IMR-90 (cell line): ENCODE results near the gene MYADML2. TPM values are rescaled to one million over a fixed set of nuclear protein-coding genes. Genes with fewer than 3 reads are reported as not detected.

Experiments used
- ATAC-seq: fragments of 200-7000 bp; cut with Tn5 transposase; 2 replicates; pipeline ENCODE4 v1.9.1; 2020; ENCODE audit warnings: low read depth, mild to moderate bottlenecking, moderate library complexity
- BruUV-seq: library from RNA; stranded (reverse); fragments of 400-500 nt; replicated peaks from 2 replicates; lab custom pipeline; 2021; lab: Mats Ljungman, UMichigan
- CTCF ChIA-PET: fragments of 300-600 bp; formaldehyde crosslinking; extraction: SDS; loops from one replicate; lab custom pipeline; 2021; ENCODE audit warnings: antibody characterized with exemption; lab: Yijun Ruan, JAX
- POLR2A ChIA-PET: fragments of 300-600 bp; sonication (Branson Sonifier 250); formaldehyde crosslinking; loops from one replicate; lab custom pipeline; 2022; ENCODE audit warnings: antibody characterized with exemption; ENCODE audit not compliant: unreplicated experiment; lab: Charles Lee
- DNase-seq: peaks from one replicate; pipeline ENCODE4 v3.0.0; 2013
- H2AFZ ChIP-seq: replicated peaks from 2 replicates; pipeline ENCODE3; 2013; ENCODE audit warnings: low read length, mild to moderate bottlenecking; ENCODE audit not compliant: poor library complexity
- H2AK5ac ChIP-seq: 2 replicates; pipeline ENCODE4 v1.6.1; 2013; ENCODE audit warnings: low read depth, low read length, inconsistent platforms
- H2AK9ac ChIP-seq: replicated peaks from 2 replicates; pipeline ENCODE3; 2013; ENCODE audit warnings: mild to moderate bottlenecking, low read depth, low read length, moderate library complexity; ENCODE audit not compliant: poor library complexity
- H2BK120ac ChIP-seq: 2 replicates; pipeline ENCODE4 v1.6.1; 2013; ENCODE audit warnings: low read depth, low read length, inconsistent platforms
- H2BK15ac ChIP-seq: 3 replicates; pipeline ENCODE4 v1.6.1; 2013; ENCODE audit warnings: low read depth, low read length, inconsistent platforms
- H2BK20ac ChIP-seq: 2 replicates; pipeline ENCODE4 v1.6.1; 2013; ENCODE audit warnings: low read depth, mild to moderate bottlenecking, inconsistent platforms, low read length, moderate library complexity
- H2BK5ac ChIP-seq: 2 replicates; pipeline ENCODE4 v1.6.1; 2013; ENCODE audit warnings: mild to moderate bottlenecking, low read depth, low read length, inconsistent platforms; ENCODE audit not compliant: poor library complexity, severe bottlenecking
- H3K14ac ChIP-seq: replicated peaks from 2 replicates; pipeline ENCODE4 v1.6.1; 2013; ENCODE audit warnings: low read depth, low read length, inconsistent platforms
- H3K18ac ChIP-seq: 2 replicates; pipeline ENCODE4 v1.6.1; 2013; ENCODE audit warnings: low read depth, low read length, control low read depth
- H3K23ac ChIP-seq: 2 replicates; pipeline ENCODE4 v1.6.1; 2013; ENCODE audit warnings: low read depth, low read length, inconsistent platforms
- H3K27ac ChIP-seq: 2 replicates; pipeline ENCODE4 v1.5.1; 2013; ENCODE audit warnings: mild to moderate bottlenecking, control low read depth, low read length; ENCODE audit not compliant: insufficient read depth
- H3K27me3 ChIP-seq: 2 replicates; pipeline ENCODE4 v1.6.1; 2013; ENCODE audit warnings: low read length; ENCODE audit not compliant: control insufficient read depth, insufficient read depth
- H3K36me3 ChIP-seq: 2 replicates; pipeline ENCODE4 v1.6.1; 2013; ENCODE audit warnings: low read length, mixed read lengths; ENCODE audit not compliant: control insufficient read depth, insufficient read depth
- H3K4ac ChIP-seq: 2 replicates; pipeline ENCODE4 v1.6.1; 2013; ENCODE audit warnings: low read depth, low read length, inconsistent platforms
- H3K4me1 ChIP-seq: 2 replicates; pipeline ENCODE4 v1.6.1; 2013; ENCODE audit warnings: low read length, mixed read lengths; ENCODE audit not compliant: control insufficient read depth, insufficient read depth
- H3K4me2 ChIP-seq: 2 replicates; pipeline ENCODE4 v1.6.1; 2013; ENCODE audit warnings: low read depth, mild to moderate bottlenecking, control low read depth, low read length, moderate library complexity
- H3K4me3 ChIP-seq: 2 replicates; pipeline ENCODE4 v1.5.1; 2013; ENCODE audit warnings: low read depth, mild to moderate bottlenecking, control low read depth, low read length, moderate library complexity; ENCODE audit not compliant: insufficient read depth
- H3K56ac ChIP-seq: 2 replicates; pipeline ENCODE4 v1.6.1; 2013; ENCODE audit warnings: low read length, inconsistent platforms; ENCODE audit not compliant: insufficient read depth; ENCODE audit errors: extremely low read depth
- H3K79me1 ChIP-seq, 2 experiments: 2 replicates each; pipeline ENCODE4 v1.6.1; 2013; ENCODE audit warnings: low read length in 2 of 2, inconsistent platforms in 1 of 2, low read depth in 1 of 2
- H3K9ac ChIP-seq: 2 replicates; pipeline ENCODE4 v1.6.1; 2013; ENCODE audit warnings: low read depth, low read length, control low read depth
- H3K9me1 ChIP-seq: 2 replicates; pipeline ENCODE4 v1.6.1; 2013; ENCODE audit warnings: low read length, inconsistent platforms; ENCODE audit not compliant: insufficient read depth
- H3K9me3 ChIP-seq: 2 replicates; pipeline ENCODE4 v1.6.1; 2013; ENCODE audit warnings: low read length; ENCODE audit not compliant: control insufficient read depth, insufficient read depth
- H4K20me1 ChIP-seq: 2 replicates; pipeline ENCODE4 v1.6.1; 2013; ENCODE audit warnings: low read length, inconsistent platforms; ENCODE audit not compliant: insufficient read depth
- H4K5ac ChIP-seq: 2 replicates; pipeline ENCODE4 v1.6.1; 2013; ENCODE audit warnings: mild to moderate bottlenecking, low read depth, low read length, control low read depth
- H4K8ac ChIP-seq, 2 experiments: 2 replicates each; pipeline ENCODE4 v1.6.1; 2013; ENCODE audit warnings: low read depth in 2 of 2, low read length in 2 of 2, control low read depth in 1 of 2, inconsistent platforms in 1 of 2
- H4K91ac ChIP-seq: 2 replicates; pipeline ENCODE4 v1.6.1; 2013; ENCODE audit warnings: low read depth, low read length, inconsistent platforms; ENCODE audit not compliant: insufficient read depth
- CEBPB ChIP-seq: IDR thresholded peaks from 2 replicates; pipeline ENCODE4 v1.6.1; 2012; ENCODE audit warnings: low read depth, low read length, improper control_type of control experiment
- FOS ChIP-seq: fragments of 150-350 bp; IDR thresholded peaks from 2 replicates; pipeline ENCODE4 v1.6.1; 2016; ENCODE audit warnings: low read depth, low read length
- MAFK ChIP-seq: IDR thresholded peaks from 2 replicates; pipeline ENCODE4 v1.6.1; 2012; ENCODE audit warnings: low read depth, low read length, improper control_type of control experiment
- POLR2A ChIP-seq: IDR thresholded peaks from 2 replicates; pipeline ENCODE4 v1.6.1; 2012; ENCODE audit warnings: mild to moderate bottlenecking, low read depth, low read length
- RFX5 ChIP-seq: IDR thresholded peaks from 2 replicates; pipeline ENCODE4 v1.8.0; 2012; ENCODE audit warnings: low read depth, mild to moderate bottlenecking, low read length, moderate library complexity
- SMC3 ChIP-seq: fragments of 150-350 bp; IDR thresholded peaks from 2 replicates; pipeline ENCODE4 v1.6.1; 2016; ENCODE audit warnings: low read depth, mild to moderate bottlenecking, antibody characterized with exemption, low read length, moderate library complexity
- WGBS, 2 experiments: methylation state at CpG; one replicate each; pipeline versions ENCODE4 v1.1.5 to v1.1.7; 2013; ENCODE audit warnings: missing lambda C conversion rate in 2 of 2; ENCODE audit not compliant: insufficient read length in 1 of 2; ENCODE audit errors: extremely low coverage in 2 of 2; 5-methylcytosine and 5-hydroxymethylcytosine counted together
- dilution Hi-C: fragments of 300-500 bp; cut with HindIII; formaldehyde crosslinking; loops from one replicate; pipeline ENCODE4 v1.14.3; 2018; ENCODE audit warnings: low sequenced_read_pairs; ENCODE audit not compliant: unreplicated experiment
- in situ Hi-C: fragments of 300-500 bp; cut with MboI; formaldehyde crosslinking; loops from 3 replicates; pipeline ENCODE4 v1.14.3; 2019; ENCODE audit warnings: low sequenced_read_pairs, inconsistent platforms, mixed read lengths
- intact Hi-C: fragments of 100-400 bp; cut with micrococcal nuclease; formaldehyde crosslinking; loops from 2 replicates; pipeline ENCODE4 v1.10.0; 2022
- polyA plus RNA-seq, 3 experiments: library from polyadenylated mRNA; depleted of rRNA; stranded (reverse); fragments of >200 nt; gene quantifications; 2 replicates each; pipeline ENCODE4 v1.2.3, GENCODE V29; 2012; ENCODE audit warnings: low replicate concordance in 1 of 3
- total RNA-seq: library from RNA; depleted of rRNA; stranded (reverse); fragments of >200 nt; gene quantifications from 2 replicates; pipeline ENCODE4 v1.2.3, GENCODE V29; 2012
- TF ChIP-seq, protein P1 (sequence below): conservative IDR thresholded peaks from 2 replicates; pipeline ENCODE4 v1.5.1; 2012; ENCODE audit warnings: mild to moderate bottlenecking, low read depth, low read length, improper control_type of control experiment
- TF ChIP-seq, protein P2 (sequence below): fragments of 150-350 bp; IDR thresholded peaks from 2 replicates; pipeline ENCODE4 v1.6.1; 2016; ENCODE audit warnings: low read depth, mild to moderate bottlenecking, low read length, moderate library complexity, borderline replicate concordance

The MYADML2 gene
- total and polyA plus RNA-seq, 2 of the 4 experiments (the other 2 are of a cell fraction) = not detected

DNA sequence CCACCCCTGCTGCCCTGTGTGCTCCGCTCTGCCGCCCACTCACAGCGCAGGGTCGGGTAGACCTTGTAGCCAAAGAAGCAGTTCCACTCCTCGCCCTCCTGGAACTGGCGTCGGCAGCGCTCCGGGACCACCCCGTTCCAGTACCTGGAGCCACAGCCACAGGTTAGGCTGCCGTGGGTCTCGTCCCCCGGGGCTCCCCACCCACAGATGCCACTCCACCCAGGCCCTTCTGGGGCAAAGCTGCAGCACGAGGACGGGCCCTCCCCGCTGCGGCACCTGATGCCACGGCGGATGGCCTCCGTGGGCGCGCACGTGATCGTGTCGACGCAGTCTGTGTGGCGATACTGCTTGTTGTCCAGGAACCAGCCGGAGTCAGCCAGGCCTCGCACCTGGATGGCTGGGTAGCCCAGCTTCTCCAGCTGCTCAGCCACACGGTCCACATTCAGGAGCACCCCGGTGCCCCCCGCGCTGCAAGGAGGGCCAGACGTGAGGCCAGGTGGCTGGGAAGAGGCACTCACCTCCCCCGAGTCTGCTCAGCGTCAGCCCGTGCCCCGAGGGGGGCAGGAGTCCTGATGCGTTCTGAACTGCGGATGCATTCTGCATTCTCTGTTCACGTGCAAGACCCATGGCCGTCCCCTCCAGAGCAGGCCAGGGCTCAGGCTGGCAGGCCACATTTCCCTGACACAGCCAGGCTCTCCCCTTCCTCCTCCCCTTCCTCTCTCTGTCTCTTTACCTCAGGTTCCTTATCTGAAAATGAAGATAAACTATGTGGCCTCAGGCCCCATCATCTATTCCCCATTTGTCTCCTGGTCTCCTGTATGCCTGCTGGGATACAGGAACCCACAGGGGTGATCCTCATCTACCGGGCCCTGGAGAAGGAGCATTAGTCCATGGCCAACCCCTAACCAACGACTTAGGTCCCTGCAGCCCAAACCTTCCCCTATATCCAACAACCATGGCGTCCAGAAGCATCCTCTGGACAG, 9.9 kb upstream of the MYADML2 start:
- Histone ChIP-seq H3K27ac (no peak overlapping the region), H2BK20ac (no peak overlapping the region), H3K56ac (no peak overlapping the region), H3K27me3 (peaks cover 39% of the 10 kb centered on the region), H2BK120ac (no peak overlapping the region), H4K5ac (no peak overlapping the region), H2AK9ac (no peak overlapping the region), H2AFZ (no peak overlapping the region), H4K20me1 (no peaks in the 10 kb centered on the region), H3K9me3 (no peaks in the 10 kb centered on the region), H3K4me2 (no peak overlapping the region), H2BK5ac (no peak overlapping the region), H3K4ac (no peak overlapping the region), H2BK15ac (no peak overlapping the region), H3K9ac (no peak overlapping the region), H3K4me3 (no peak overlapping the region), H4K8ac (no peak overlapping the region), H3K23ac (no peak overlapping the region), H3K36me3 (no peaks in the 10 kb centered on the region), H3K9me1 (no peaks in the 10 kb centered on the region), H3K4me1 (no peaks in the 10 kb centered on the region), H3K14ac (no peak overlapping the region), H4K91ac (no peak overlapping the region), H3K18ac (no peak overlapping the region), H2AK5ac (no peak overlapping the region), H3K79me1 (no peaks in the 10 kb centered on the region)
- POLR2A ChIA-PET = no interaction called here
- 64% methylated on average over 23 of the region's 45 CpGs; no CpG with 5 or more reads in 1 of the 2 experiments for WGBS, 2 experiments
- in situ Hi-C loops (no loop called here), intact Hi-C loops (no loop called here), dilution Hi-C loops (no loop called here)
- no peak for DNase-seq
- TF ChIP-seq, protein P1, sequence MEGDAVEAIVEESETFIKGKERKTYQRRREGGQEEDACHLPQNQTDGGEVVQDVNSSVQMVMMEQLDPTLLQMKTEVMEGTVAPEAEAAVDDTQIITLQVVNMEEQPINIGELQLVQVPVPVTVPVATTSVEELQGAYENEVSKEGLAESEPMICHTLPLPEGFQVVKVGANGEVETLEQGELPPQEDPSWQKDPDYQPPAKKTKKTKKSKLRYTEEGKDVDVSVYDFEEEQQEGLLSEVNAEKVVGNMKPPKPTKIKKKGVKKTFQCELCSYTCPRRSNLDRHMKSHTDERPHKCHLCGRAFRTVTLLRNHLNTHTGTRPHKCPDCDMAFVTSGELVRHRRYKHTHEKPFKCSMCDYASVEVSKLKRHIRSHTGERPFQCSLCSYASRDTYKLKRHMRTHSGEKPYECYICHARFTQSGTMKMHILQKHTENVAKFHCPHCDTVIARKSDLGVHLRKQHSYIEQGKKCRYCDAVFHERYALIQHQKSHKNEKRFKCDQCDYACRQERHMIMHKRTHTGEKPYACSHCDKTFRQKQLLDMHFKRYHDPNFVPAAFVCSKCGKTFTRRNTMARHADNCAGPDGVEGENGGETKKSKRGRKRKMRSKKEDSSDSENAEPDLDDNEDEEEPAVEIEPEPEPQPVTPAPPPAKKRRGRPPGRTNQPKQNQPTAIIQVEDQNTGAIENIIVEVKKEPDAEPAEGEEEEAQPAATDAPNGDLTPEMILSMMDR = no peak
- TF ChIP-seq RFX5 (no peak), SMC3 (no peak), FOS (no peak), POLR2A (no peak), MAFK (no peak), CEBPB (no peak)
- TF ChIP-seq, protein P2, sequence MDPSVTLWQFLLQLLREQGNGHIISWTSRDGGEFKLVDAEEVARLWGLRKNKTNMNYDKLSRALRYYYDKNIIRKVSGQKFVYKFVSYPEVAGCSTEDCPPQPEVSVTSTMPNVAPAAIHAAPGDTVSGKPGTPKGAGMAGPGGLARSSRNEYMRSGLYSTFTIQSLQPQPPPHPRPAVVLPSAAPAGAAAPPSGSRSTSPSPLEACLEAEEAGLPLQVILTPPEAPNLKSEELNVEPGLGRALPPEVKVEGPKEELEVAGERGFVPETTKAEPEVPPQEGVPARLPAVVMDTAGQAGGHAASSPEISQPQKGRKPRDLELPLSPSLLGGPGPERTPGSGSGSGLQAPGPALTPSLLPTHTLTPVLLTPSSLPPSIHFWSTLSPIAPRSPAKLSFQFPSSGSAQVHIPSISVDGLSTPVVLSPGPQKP = no peak
- no peak for ATAC-seq
- no TSS peak for BruUV-seq
- CTCF ChIA-PET = no interaction called here
